Activated CD8-positive, alpha-beta memory T cell treated with anti-CD3 and anti-CD28 coated beads for 1 hour (primary cell): ENCODE measurements around the gene MICAL3.

ENCODE experiments used
- DNase-seq, 2 donors: peaks; one replicate each; pipeline ENCODE4 v3.0.0-alpha.2; 2020; ENCODE audit warnings: low read depth in 1 of 2; ENCODE audit errors: extremely low read depth in 1 of 2

MICAL3 gene

GRCh38 chr22:17851759-17852158 lies 172.6 kb downstream of the MICAL3 start:
- no peak for DNase-seq

- DNase-seq, result no peak
Observed at GRCh38 chr22:17847360-17848078, 176.8 kb downstream of the MICAL3 start.

- no peak for DNase-seq
Observed at GRCh38 chr22:17846326-17846992, 177.9 kb downstream of the MICAL3 start.

DNA sequence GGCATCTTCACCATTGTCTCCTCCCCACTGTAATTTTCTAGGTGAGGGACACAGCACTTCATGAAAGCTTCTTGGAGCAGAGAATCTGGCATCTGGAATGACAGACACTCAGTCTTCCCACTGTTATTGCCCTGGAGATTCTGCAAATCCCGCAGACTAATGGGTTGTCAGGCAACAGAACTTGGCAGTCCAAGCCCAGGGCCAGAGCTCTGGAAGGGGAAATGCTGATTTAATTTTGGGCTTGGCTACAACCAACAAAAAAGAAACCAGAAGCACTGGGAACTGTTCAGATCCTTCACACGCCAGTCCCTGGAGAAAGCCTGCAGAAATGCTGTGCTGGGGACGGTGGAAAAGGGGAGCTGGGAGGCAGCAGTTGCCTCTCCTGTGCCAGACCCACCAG lies 178.6 kb downstream of the MICAL3 start:
- DNase-seq, result no peak

GRCh38 chr22:17845327-17845726 lies 179.0 kb downstream of the MICAL3 start:
- no peak for DNase-seq

DNA sequence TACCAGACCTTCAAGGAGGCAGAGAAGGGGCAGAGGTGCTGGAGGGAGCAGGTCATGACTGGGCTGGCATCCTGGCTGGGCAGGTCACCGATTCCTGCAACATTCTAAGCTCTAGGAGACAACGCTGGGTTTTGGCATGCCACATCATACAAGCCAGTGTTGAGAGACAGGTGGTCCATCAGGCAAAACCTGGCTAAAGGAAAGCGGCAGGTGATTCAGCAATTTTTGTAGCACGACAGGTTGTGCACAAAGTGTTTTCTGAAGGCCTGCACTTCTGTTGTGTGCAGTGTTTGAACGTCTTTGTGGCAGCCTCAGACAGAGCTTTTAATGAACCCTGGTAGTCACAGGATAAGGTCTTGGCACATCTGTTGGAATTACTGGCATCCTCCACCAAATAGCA lies 180.2 kb downstream of the MICAL3 start:
- no peak for DNase-seq

- no peak for DNase-seq
Observed at GRCh38 chr22:17842386-17842785, 182.0 kb downstream of the MICAL3 start.

DNA sequence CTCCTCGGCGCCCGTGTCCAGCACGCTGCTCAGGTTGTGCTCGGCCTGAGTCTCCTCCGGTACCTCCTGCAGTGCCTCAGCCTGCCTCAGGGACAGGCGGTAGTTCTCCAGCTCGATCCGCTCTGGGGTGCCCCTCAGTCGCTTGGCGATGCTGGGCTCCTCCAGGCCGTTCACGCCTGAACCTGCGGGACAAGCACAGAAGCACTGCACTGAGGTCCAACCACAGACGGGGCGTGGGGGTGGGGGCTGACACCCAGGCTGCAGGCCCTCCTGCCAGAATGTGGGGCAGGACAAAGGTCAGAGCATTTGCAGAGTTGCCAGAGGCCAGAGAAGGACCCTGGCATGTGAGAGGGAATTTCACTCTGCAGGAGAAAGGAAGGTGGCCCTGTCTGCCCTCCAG lies 182.5 kb downstream of the MICAL3 start:
- DNase-seq, result no peak

DNA sequence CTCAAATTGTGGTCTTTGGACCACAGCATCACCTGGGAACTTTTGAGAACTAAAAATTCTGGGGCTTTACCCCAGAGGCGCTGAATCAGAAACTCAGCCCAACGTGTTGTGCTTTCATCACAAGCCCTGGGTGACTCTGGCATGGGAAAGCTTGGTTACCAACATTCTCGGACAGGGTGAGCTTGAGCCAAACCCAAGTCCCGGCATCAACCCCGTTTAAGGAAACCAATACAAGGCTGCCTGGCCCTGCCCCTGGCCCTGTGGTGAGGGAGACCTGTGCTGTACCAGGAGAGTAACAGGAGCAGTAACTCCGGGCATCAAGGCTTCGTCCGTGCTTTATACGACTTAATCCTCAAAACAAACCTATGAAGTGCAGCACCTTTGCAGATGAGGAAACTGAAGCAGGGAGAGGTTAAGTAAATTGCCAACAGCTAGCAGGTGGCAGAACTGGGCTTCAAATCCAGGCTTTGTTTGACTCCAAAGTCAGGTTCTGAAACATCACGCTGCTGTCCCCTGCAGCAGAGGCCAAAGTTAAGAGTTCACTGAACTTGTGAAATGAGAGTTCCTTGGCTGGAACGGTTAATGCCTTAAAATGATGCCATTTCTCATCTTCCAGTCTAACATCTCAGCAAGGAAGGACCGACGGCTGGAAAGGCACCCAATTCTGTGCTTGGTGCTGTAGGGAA lies 186.0 kb downstream of the MICAL3 start:
- DNase-seq, result no peak

DNA sequence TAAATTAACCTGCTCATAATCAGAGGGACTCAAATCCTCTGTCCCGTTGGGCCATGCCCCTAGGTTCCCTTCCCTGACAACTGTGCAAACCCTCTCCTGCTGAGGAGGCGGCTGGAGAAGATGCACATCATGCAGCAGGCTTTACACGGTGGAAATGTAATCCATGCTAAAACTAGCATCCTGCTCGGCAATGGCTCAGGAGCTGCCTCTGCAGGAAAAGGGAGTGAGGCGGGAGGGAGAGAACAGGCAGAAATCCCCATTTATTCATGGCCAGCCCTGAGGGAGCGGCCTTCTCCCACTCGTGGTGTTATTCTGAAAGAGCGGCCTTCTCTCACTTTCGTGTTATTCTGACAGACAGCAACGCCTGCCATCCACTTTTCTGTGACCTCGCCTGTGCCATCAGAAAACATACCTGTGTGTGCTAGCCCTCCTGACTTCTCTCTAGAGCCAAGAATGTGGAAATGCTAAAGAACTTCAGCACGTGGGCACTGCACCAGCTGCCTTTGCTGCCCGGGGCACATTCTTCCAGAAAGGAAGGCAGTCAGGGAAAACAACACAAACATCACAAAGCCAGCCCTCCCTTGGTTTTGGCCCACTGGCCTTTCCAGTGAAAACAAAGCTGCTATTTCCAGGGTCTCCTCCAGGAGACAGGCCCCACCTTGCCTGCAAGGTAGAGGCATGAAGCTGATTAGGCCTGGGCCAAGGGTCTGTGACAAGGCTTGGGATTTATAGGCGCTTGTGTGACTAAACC lies 187.2 kb downstream of the MICAL3 start:
- DNase-seq, result no peak

- no peak for DNase-seq
Observed at GRCh38 chr22:17835256-17835655, 189.1 kb downstream of the MICAL3 start.

GRCh38 chr22:17833489-17833888 lies 190.9 kb downstream of the MICAL3 start:
- DNase-seq, result no peak

GRCh38 chr22:17832665-17833064 lies 191.7 kb downstream of the MICAL3 start:
- no peak for DNase-seq

- no peak for DNase-seq
Observed at GRCh38 chr22:17831501-17832251, 192.7 kb downstream of the MICAL3 start.

GRCh38 chr22:17830043-17830961 lies 194.1 kb downstream of the MICAL3 start:
- DNase-seq, result peak; percentile 32 to 63

DNA sequence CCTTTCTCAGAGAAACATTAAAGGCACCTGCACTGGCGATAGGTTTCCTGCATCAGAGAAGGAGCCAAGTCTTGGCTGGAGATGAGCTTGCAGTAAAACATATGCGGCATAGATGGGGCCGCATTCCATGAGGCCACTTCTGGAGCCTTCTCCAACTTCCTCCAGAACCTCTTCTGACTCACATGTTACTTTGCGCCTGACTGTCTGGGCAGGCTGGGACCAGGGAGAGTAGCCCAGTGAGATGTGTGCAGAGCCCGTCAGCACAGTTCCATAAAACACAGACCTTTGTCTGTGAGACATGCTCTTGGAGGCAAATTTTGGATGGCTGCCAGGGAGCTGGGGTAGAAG lies 194.7 kb downstream of the MICAL3 start:
- DNase-seq, result no peak

DNA sequence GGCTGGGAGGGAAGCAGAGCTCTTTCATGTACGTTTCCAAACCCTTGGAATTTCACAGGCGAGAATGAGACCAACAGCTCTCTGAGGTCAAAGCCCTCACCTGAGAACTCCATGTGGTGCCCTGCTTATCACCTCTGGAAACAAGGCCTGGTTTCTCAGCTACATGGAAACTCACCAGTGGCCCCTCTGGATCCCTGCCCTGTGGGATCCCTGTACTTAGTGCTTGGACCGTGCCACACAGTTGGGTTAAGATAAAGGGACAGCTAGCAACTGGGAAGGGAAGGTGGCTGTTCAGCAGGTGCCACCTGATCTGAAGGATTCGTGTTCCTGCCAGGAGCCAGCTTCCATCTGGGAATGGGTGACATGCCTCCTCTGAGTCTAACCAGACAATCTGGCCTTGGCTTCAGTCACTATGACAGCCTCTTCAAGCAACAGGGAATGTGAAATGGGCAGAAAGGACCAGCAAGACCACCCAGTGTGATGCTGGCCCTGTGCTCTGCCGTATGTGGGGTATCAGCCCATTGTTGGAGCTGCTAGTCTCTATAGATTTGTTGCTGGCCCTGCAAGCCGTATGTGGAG lies 195.8 kb downstream of the MICAL3 start:
- DNase-seq, result no peak

DNA sequence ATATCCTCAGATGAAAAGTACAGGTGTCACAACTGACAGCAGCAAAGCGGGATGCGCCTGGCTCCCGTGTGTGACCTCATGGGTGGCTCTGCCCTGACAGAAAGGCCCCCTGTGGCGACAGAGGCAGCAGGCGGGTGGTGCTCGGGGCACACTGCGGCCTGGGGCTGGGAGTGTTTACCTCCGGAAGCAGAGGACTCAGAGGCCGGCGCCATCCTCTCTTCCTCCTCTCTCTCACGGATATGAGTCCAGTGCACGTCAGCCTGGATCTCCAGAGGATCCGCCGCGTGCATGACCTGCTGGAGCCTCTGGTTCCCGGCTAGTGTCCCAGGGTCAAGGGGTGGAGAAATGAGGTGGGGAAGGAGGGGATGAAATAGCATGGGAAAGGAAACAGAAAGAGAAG lies 196.9 kb downstream of the MICAL3 start:
- DNase-seq, result no peak

DNA sequence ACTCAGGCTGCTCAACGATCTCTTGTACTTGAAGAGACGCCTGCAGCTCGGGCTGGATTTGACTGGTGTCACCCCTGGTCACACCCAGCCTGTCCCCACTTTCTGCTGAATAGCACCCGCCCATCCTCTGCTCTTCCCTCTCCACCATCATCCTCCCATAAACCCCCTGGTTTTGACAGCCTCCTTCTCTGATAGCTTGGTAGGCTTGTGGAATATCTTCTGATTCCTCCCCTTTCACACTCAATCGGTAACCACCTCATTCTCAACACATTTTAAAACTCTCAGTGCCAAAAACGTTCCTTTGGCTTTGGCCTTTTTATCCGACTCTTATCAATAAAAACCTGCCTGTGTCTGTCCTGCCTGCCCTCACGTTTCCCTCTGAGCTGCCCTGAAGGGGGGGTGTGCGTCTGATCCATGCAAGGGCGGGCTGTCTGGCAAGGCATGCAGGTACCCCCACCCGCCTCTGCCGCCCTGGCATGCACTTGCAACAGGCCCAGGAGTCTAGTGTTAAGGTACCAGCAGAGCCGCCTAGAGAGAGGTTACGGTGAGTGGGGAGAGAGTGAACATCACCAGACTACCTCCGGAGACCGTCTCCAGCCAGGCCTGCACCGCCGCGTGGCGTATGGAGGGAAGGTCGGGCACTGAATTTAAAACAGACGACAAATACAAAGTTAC lies 198.3 kb downstream of the MICAL3 start:
- no peak for DNase-seq
